ENCODE data around the gene TIMP1.

Gene TIMP1

GRCh38 chrX:47560934-47561658, 21.1 kb upstream of the TIMP1 start, which contains the start of gene ARAF (continued):
- TF ChIP-seq ZNF473 (tag by site-specific recombination; IDR thresholded peaks at IDR 0.05) (no peak), ZNF558 (tag by site-specific recombination; IDR thresholded peaks at IDR 0.05) (no peak), ZNF626 (tag by site-specific recombination; IDR thresholded peaks at IDR 0.05) (no peak), ZNF600 (tag by site-specific recombination; IDR thresholded peaks at IDR 0.05) (no peak), ZFHX2 (tag by site-specific recombination; conservative IDR thresholded peaks at IDR 0.05) (peak; percentile 49), ZNF521 (tag by site-specific recombination; IDR thresholded peaks at IDR 0.05) (no peak), ZNF211 (tag by site-specific recombination; IDR thresholded peaks at IDR 0.05; ENCODE audit: low read depth) (no peak), ZBTB26 (tag by site-specific recombination; optimal IDR thresholded peaks at IDR 0.05) (peak; percentile 53), ZNF133 (tag by site-specific recombination; IDR thresholded peaks at IDR 0.05) (no peak), ZNF175 (tag by site-specific recombination; IDR thresholded peaks at IDR 0.05) (no peak), ZNF239 (tag by site-specific recombination; IDR thresholded peaks at IDR 0.05) (no peak), ZBTB7A (tag by site-specific recombination; IDR thresholded peaks at IDR 0.05; ENCODE audit: low read depth) (peak; percentile 94), ZNF658 (tag by site-specific recombination; IDR thresholded peaks at IDR 0.05) (no peak), HIC1 (tag by site-specific recombination; IDR thresholded peaks at IDR 0.05) (peak; percentile 98), ZNF274 (IDR thresholded peaks at IDR 0.05; ENCODE audit: low read length) (no peak), ZNF274 (tag by site-specific recombination; IDR thresholded peaks at IDR 0.05; ENCODE audit: borderline replicate concordance) (no peak), PATZ1 (tag by site-specific recombination; IDR thresholded peaks at IDR 0.05) (peak; percentile 64; the same call in 1 of the 2 replicates), ZNF354C (tag by site-specific recombination; IDR thresholded peaks at IDR 0.05; ENCODE audit: borderline replicate concordance, low read depth) (no peak), PRDM10 (tag by site-specific recombination; IDR thresholded peaks at IDR 0.05) (peak; percentile 100), ZNF155 (tag by site-specific recombination; IDR thresholded peaks at IDR 0.05) (no peak), INSM2 (tag by site-specific recombination; IDR thresholded peaks at IDR 0.05) (peak; percentile 99), ZNF621 (tag by site-specific recombination; IDR thresholded peaks at IDR 0.05) (no peak), ZNF76 (tag by site-specific recombination; IDR thresholded peaks at IDR 0.05; ENCODE audit: borderline replicate concordance, low read depth) (peak; percentile 72; the same call in 1 of the 2 replicates), KLF17 (tag by site-specific recombination; IDR thresholded peaks at IDR 0.05) (peak; percentile 88), ZNF785 (tag by site-specific recombination; IDR thresholded peaks at IDR 0.05) (no peak), ZNF514 (tag by site-specific recombination; IDR thresholded peaks at IDR 0.05) (no peak), KLF8 (tag by site-specific recombination; IDR thresholded peaks at IDR 0.05) (peak; percentile 86), ZNF530 (tag by site-specific recombination; IDR thresholded peaks at IDR 0.05; ENCODE audit: low read depth) (no peak)
